ENCODE measurements around the gene BGLAP. TPM values are rescaled to one million over a fixed set of nuclear protein-coding genes. Genes with fewer than 3 reads are reported as not detected.

Gene BGLAP
- total RNA-seq, 1 donor = not detected

DNA sequence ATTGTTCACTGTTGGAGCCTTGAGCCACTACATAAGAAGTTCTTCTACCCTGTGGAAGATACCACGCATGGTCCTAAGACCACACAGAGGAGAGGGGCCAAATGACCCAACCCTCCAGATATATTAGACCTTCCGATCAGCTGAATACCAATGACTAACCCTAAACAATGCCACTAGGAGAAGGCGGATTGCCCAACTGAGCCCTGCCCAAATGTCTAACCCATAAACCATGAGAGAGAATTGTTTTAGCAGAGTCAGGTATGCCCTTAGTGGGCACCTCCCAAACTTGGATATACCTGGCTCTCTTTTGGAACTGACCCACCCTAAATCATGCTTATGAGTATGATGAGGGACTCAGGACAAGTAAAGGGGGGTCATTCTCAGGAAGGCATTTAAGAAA, 28.3 kb downstream of the BGLAP start:
- DNase-seq (ENCODE audit: low read depth) = no peak
- TF ChIP-seq, protein P1, sequence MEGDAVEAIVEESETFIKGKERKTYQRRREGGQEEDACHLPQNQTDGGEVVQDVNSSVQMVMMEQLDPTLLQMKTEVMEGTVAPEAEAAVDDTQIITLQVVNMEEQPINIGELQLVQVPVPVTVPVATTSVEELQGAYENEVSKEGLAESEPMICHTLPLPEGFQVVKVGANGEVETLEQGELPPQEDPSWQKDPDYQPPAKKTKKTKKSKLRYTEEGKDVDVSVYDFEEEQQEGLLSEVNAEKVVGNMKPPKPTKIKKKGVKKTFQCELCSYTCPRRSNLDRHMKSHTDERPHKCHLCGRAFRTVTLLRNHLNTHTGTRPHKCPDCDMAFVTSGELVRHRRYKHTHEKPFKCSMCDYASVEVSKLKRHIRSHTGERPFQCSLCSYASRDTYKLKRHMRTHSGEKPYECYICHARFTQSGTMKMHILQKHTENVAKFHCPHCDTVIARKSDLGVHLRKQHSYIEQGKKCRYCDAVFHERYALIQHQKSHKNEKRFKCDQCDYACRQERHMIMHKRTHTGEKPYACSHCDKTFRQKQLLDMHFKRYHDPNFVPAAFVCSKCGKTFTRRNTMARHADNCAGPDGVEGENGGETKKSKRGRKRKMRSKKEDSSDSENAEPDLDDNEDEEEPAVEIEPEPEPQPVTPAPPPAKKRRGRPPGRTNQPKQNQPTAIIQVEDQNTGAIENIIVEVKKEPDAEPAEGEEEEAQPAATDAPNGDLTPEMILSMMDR (IDR thresholded peaks at IDR 0.05; ENCODE audit: insufficient read depth, low read depth, low read length) = no peak
- H3K4me3 ChIP-seq (ENCODE audit: low read depth, low read length) = no peak overlapping the region

DNA sequence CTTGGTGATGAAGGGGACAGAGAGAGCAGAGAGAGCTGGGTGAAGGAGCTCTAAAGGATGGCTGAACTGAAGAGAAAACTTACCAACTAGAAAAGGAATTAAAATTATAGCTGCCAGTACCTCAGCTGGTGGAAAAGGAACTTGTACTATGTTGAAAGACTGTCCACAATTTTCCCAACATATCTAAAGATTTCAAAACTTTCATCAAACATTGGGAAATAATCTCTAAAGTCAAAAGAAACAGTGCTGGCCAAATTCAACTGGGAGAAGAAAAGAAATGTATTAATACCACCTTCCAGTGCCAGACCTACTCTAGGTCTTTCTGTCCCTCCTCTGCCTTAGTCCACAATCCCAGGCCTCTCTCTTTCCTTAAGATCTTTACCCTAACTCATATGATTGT, 34.5 kb downstream of the BGLAP start:
- TF ChIP-seq, protein P1 (IDR thresholded peaks at IDR 0.05; ENCODE audit: insufficient read depth, low read depth, low read length) = no peak
- no peak overlapping the region for H3K4me3 ChIP-seq (ENCODE audit: low read depth, low read length)
- peak; percentile 58 for DNase-seq (ENCODE audit: low read depth)

DNA sequence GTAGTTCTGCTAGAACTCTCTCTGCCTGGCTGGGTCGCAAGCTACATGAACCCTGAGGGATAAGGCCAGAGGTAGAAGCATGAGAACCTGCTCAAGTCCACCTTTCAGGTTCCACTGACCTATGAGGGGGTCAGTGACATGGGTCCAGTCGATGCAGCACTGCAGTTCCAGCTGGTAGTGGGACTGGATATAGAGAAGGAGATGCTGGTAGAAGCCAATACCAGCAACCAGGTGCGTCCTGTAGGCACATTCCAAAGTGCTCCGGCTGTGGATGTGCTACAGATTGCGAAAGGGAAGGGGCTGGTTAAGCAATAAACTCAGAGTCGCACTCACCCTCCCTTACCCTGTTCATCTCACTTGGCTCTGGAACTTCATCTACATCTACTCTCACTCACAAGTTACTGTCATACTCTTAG, 35.0 kb downstream of the BGLAP start:
- no peak overlapping the region for H3K4me3 ChIP-seq (ENCODE audit: low read depth, low read length)
- TF ChIP-seq, protein P1 (IDR thresholded peaks at IDR 0.05; ENCODE audit: insufficient read depth, low read depth, low read length) = no peak
- peak; percentile 60 for DNase-seq (ENCODE audit: low read depth)

DNA sequence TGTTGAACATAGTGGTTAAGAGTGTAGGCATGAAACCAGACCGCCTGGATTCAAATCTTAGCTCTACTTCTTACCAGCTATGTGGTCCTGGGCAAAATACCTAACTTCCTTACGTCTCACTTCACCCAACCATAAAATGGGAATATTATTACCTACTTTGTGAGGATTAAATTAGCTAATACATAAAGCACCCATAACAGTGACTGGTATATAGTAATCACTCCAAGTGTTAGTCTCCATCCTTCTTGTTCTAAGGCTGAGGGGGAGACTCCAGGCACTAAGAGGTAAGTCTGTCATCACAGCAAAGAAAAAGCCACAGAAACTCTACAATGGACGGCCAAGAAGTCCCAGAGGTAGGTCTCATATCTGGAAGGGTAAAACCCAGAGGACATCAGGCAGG, 37.9 kb downstream of the BGLAP start:
- TF ChIP-seq, protein P1 (IDR thresholded peaks at IDR 0.05; ENCODE audit: insufficient read depth, low read depth, low read length) = no peak
- no peak for DNase-seq (ENCODE audit: low read depth)
- no peak overlapping the region for H3K4me3 ChIP-seq (ENCODE audit: low read depth, low read length)

DNA sequence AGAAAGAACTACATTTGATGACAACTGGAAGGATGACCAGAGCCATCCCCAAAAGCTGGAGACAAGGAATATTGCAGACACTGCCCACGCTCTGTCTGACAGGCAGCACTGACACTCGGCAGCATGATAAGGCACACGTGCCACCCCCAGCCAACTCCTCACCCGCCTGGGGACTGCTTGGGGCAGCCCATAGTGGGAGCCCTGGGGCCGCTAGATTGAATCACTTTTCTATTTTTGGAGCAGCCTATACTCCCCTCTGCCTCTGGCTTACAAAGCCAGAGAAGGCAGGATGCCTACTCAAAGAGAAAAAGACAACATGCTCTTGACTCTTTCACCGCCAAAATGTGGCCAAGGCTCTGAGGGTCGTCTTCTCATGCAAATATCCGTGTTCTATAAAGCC, 39.3 kb downstream of the BGLAP start:
- DNase-seq (ENCODE audit: low read depth) = no peak
- peak overlapping the region; percentile 71 for H3K4me3 ChIP-seq (ENCODE audit: low read depth, low read length)
- TF ChIP-seq, protein P1 (IDR thresholded peaks at IDR 0.05; ENCODE audit: insufficient read depth, low read depth, low read length) = no peak

DNA sequence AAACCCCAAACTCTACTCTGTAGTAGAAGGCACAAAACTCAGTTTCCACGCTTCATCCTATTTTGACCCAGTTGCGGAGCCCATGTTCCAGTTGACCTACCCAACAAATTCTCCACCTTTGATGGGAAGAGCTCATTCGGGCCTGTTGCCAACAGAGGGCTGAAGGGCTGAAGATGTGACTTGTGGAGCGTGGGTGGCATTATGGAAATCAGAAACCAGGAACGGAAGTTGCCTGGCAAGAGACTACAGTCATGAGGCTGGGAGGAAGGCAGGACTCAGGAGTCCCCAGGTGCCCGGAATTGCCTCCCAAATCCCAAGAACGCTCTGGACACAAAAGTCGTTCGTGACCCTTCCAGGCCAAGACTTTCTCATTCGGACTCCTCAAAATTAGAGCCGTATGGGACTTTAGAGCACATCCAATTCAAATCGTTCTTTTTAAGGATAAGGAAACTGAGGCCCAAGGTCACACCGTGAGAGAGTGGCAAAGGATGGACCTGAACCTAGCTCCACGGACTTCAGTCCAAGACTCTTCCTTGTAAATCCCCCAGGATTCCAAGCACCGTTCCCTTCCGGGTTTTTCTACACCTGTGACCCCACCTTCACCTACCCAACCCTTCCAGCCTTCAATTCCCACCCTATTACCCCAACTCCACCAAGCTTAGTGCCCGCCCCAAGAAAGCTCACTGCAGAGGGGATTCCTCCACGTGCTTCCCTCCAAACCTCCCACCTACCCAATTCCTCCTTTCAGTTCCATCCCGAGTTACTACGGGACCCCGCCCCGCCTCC, 39.9 kb downstream of the BGLAP start:
- peak overlapping the region; percentile 71 for H3K4me3 ChIP-seq (ENCODE audit: low read depth, low read length)
- TF ChIP-seq, protein P1 (IDR thresholded peaks at IDR 0.05; ENCODE audit: insufficient read depth, low read depth, low read length) = no peak
- DNase-seq (ENCODE audit: low read depth) = no peak
